HS-5 (cell line): ENCODE measurements around the gene MFF.

ENCODE experiments used
- DNase-seq: peaks from one replicate; pipeline ENCODE4 v3.0.0-alpha.2; 2012; ENCODE audit warnings: low read depth

MFF gene, protein sequence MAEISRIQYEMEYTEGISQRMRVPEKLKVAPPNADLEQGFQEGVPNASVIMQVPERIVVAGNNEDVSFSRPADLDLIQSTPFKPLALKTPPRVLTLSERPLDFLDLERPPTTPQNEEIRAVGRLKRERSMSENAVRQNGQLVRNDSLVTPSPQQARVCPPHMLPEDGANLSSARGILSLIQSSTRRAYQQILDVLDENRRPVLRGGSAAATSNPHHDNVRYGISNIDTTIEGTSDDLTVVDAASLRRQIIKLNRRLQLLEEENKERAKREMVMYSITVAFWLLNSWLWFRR

DNA sequence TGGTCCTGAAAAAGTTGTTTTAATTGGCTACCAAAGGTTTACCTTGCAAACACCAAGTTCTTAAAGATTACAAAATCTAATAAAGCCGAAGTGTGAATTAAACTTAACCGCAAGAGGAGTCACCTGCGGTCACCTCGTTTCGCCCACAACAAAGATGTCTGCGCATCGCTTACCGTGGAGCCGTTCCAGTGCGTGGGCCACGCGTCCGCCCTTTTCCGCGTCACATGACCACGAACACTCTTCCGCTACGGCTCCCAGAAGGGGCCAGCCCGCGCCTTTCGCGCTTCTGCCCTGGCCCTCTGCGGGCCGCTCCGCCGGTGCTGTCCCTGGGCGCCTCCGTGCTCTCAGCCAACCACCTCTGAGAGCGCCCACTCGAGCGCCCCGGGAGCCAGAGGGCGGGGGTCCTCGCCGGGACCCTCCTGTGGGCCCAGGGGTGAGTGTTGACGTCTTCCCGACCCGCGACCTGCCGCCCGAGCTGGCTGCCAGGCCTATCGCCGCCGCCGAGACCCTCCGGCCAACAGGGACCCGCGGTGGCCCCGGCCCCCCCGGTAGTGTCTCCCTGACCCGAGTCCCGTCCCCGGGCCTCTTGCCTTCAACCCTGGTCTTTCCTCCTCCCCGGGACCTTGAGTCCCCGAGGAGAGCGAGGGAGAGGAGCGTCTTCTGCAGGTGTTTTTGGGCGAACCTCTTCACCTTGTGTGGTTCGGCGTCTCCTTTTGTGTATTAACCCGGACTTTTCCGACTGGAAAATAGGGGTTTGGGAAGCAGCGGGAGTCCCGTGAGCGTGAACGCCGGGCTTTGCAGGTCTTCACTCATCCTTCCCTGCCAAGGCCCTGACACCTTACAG, at the start of gene MFF:
TSS of gene MFF (plus strand) at position 257 of the 844 bp plus-strand sequence. CDS start 5,415 bp downstream, outside the sequence.
- peak; percentile 77 for DNase-seq

DNA sequence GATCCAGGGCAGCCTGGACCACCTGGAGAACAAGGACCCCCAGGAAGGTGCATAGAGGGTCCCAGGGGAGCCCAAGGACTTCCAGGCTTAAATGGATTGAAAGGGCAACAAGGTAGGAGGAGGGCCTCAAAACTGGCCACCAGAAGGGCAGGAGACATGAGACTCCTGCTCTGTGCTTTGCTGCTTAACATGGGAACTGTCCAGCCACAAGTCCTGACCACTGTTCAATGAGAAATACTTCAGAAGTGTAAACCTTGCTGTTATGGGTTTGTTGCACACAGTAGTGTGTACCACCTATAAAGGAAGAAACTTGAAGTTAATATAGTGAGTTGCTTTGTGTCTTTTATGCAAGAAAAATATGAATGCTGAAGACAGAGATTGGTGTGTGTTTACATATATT, 44.2 kb upstream of the MFF start:
- DNase-seq: no peak

GRCh38 chr2:227285741-227286236, 39.3 kb upstream of the MFF start:
- no peak for DNase-seq

DNA sequence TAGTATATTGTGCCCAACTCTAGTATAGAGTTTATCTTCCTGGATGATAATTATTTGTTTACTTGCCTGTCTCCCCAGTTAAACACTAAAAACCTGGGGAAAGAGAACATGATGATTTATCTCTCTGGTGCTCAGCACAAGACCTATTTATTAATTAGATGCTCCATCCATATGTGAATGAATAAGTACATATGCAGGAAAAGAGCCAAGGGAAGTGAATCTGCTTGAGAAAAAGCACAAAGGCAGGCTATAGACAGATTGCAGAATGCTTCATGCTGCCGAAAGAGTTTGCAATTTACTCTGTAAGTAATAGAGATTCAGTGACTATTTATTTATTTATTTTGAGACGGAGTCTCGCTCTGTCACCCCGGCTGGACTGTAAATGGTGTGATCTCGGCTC, 37.3 kb upstream of the MFF start:
- DNase-seq: no peak

GRCh38 chr2:227292314-227292713, 32.7 kb upstream of the MFF start:
- DNase-seq: no peak

DNA sequence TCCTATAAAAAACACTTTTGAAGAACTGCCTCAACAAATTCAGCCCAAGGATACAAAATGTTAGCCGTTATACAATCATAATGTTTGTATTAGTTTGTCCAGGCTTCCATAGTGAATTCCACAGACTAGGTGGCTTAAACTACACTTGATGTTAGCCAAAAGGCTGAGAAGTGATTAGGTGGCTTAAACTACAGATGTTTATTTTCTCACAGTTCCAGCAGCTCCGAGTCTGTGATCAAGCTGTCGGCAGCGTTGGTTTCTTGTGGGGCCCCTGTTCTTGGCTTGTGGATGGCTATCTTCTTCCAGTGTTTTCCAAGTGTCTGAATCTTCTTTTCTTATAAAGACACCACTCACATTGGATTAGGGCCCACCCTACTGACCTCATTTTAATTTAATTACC, 31.5 kb upstream of the MFF start:
- no peak for DNase-seq

GRCh38 chr2:227295806-227296205, 29.2 kb upstream of the MFF start:
- no peak for DNase-seq

DNA sequence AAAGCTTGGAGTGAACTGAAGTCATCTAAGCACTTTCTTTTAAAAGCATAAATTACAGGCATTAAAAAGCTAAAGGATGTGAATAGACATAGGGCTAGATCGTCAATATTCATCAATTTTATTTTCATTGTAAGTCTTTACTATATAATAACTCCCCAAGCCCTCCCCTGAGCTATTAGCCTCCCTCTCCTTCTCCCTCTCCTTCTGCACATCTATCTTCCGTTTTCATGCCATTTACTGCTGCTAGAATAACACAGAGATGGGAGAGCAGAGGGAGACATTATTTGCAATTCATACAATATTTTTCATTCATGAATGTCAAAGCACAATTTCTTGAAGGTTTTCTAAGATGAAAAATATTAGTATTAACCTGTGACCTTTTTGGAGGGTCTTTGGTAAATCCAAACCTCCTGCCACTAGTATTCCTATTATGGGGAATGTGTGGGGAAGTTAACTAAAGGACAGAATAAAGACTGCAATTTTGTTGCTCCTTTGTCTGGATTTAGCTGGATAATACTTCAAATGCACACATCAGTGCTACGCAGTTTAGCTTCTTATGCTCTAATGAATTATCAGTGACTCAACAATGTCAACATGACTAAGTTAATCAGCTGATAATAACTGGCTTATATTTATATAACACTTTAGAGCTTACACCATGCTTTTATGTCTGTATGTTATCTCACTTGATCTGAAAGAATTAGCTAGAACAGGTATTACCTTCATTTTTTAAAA, 28.2 kb upstream of the MFF start:
- no peak for DNase-seq

DNA sequence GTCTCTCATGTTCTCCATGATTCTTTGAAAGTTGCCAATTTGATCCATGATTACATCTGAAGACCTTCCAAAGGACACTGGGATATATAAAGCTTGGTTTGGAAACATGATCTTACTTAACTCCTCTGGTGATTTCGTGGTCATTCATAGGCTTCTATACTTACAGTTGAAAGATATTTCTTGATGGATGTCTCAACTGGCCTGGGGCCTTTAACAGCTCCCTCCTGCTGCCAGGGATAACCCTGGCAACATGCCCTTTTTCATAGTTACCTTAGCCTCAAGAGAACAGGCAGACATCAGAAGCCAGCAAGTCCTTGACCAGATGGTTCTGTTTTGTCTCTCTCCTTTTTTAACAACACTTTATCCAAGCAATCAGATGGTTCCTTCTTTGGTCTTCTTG, 23.5 kb upstream of the MFF start:
- no peak for DNase-seq

- DNase-seq: no peak
Measured at GRCh38 chr2:227308784-227309183, 16.3 kb upstream of the MFF start.

DNA sequence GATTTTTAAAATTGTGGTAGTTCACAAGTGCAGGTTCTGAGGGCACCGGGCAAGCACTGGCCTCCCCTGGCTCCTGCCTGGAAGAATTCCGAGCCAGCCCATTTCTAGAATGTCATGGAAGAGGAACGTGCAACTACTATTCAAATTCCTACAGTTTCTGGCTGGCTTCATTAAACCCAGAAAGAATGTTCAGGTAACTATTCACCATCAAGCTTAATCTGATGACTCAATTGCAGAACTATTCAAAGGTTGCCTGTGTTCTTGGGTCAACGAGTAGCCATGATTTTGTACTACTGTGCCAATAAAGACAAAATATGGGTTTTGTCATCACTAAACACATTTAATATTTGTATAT, 14.3 kb upstream of the MFF start:
- DNase-seq: no peak

DNA sequence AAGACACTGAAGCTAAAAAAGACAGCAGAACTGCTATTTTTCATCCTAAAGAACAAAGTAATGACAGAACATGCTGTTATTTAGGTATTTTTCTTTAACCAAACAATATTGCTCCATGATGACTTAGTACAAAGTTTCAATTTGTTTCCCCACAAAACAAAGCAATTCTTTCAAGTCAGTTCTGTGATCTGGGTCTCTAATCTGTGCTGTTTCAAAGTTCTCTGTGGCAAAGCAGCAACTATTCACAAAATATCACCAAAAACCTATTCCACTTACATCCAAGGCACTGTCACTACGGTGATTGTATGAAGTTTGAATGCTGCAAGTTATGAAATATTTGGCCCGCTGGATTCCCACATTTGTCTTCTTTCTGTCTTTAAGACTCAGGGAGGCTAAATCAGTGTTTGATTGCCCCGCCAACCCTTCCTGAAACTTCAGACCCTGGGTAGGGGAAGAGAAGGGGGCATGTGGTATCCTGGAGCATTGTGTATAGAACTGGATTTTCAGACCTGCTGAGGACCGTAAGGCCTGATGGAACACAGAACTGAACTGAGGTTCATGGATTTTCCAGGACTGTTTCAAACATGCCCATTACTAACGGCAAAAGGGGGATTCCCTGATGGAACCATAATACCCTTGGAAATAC, 13.1 kb upstream of the MFF start:
- no peak for DNase-seq

DNA sequence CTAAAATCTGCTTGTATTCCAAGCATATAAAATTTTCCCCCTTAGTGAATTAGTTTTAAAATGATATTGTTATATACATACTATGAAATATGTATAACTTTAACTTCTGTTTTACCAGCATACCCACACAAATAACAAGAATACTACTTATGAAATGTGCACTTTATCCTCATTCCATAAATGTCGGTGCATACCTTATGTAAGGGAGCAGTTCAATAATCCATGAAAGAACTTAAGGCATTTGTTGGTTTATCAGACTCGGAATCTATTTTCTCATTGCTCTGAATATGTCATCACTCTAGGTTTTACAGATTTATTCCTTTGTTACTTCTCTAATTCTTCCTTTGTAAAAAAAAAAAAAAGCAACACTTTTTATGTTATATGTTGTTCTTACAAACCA, 12.5 kb upstream of the MFF start:
- no peak for DNase-seq

DNA sequence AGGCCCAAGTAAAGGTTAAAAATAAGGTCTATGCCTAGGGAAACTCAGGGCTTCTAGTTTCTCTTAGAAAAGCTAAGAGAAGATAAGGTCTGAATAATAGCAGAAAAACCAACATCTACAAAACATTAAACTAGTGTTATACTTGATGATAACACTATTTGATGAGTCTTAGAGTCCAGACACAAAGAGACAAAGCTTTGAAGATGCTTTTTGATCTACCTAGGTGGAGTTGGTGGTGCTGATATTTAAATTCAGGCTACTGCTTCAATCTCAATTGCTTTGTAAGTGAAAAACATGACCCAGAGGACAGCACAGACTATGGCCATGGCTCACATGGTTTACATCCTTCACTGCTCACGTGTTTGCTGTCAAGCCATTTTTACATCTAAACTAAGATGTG, 11.7 kb upstream of the MFF start:
- no peak for DNase-seq

- DNase-seq: no peak
Measured at GRCh38 chr2:227317834-227318233, 7.2 kb upstream of the MFF start.

DNA sequence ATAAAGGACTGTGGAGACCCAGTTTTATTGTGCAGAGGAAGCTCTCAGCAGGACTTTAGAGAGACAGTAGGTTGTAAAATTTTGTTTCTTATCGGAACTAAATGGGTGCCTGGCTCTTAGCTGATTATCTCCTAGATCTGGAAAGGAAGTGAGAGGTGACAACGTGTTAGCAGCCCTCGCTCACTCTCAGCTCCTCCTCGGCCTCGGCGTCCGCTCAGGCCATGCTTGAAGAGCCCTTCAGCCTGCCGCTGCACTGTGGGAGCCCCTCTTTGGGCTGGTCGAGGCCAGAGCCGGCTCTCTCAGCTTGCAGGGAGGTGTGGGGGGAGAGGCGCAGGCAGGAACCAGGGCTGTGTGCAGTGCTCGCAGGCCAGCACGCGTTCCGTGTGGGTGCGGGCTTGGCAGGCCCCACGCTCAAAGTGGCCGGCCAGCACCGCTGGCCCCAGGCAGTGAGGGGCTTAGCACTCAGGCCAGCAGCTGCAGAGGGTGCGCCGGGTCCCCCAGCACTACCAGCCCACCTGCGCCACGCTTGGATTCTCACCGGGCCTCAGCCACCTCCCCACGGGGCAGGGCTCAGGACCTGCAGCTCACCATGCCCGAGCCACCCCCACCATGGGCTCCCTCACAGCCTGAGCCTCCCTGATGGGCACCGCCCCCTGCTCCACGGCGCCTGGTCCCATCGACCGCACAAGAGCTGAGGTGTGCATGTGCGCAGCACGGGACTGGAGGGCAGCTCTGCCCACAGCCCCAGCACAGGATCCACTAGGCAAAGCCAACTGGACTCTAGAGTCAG, 4.6 kb upstream of the MFF start:
- DNase-seq: no peak

DNA sequence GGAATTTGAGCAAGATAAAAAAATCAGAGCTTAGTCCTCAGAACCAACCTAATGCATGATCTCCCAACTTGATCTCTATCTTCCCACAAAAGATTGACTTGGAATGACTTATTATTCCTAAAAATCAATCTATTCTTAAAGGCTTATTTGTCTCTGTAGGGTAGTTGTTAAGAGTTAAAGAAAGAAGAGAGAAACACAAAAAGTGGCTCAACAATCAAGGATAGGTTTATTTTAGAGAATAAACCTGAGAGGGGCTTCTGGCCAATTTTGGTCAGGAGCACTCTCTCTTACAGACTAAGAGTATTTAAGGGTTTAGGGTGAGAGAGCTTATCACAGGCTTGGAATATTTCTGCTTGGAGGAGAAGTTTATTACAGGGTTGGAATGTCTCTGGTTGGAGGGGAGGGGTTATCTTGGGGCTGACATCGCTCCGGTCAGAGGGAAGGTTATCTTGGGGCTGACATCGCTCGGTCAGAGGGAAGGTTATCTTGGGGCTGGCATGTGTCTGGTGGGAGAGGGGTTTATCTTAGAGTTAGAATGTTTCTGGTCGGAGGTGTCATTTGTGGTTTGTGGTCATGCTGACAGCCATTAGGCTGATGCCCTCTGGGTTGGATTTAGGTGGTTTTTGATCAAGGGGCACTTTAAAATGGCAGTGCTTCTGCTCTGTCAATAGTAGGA, 2.4 kb upstream of the MFF start:
- no peak for DNase-seq

- no peak for DNase-seq
Measured at GRCh38 chr2:227323818-227324217, 1.2 kb upstream of the MFF start.

- no peak for DNase-seq
Measured at GRCh38 chr2:227324642-227324994, 433 bp upstream of the MFF start.

GRCh38 chr2:227325839-227326195, 766 bp downstream of the MFF start:
- DNase-seq: no peak

GRCh38 chr2:227326783-227327182, 1.7 kb downstream of the MFF start:
- DNase-seq: no peak
